Activated CD4-positive, alpha-beta T cell treated with anti-CD3 and anti-CD28 coated beads, Interleukin-2, amount 50 U/mL, for 16 hours (primary cell): ENCODE data around the gene RNF183.
"Not testable (repeated sequence)": the region's sequence is repeated elsewhere in the genome, so short reads cannot be mapped to it uniquely, and the experiment has no call there.

ENCODE experiments used
- DNase-seq: peaks from one replicate; pipeline ENCODE4 v3.0.0-alpha.2; 2020

The RNF183 gene

DNA sequence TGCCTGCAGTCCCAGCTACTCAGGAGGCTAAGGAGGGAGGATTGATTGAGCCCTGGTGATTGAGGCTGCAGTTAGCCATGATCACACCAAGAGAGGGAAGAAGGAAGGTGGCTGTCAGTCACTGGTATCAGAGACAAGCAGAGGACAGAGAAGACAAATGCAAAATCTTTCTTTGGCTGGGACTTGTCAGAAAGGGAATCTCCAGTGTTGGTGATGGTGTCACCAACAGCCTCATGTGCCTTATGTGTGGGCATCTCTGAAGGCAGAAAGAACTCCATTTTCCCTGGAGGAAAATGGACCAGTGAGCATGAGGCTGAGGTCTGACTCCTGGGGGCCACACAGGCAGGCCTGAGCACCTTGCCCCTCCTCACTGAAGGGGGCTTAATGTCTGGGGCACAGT, 12.1 kb upstream of the RNF183 start:
- DNase-seq = no peak

DNA sequence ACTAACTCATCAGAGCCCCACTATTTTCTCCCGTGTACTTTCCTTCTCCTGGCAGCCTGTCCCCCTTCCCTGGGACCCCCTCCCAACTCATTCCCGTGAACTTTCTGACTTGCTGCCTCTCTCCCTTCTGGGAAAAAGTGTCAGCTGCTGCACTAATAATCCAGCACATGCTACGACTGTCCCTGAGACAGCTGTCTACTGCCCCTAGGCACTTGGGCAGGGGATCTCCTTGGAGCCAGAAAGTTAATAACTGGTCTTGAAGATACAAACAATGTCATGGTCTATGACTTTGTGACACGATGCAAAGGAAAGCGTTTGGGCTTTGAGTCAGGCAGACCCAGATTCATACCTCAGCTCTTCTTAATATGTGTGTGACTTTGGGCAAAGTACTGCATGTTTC, 10.1 kb upstream of the RNF183 start:
- no peak for DNase-seq

DNA sequence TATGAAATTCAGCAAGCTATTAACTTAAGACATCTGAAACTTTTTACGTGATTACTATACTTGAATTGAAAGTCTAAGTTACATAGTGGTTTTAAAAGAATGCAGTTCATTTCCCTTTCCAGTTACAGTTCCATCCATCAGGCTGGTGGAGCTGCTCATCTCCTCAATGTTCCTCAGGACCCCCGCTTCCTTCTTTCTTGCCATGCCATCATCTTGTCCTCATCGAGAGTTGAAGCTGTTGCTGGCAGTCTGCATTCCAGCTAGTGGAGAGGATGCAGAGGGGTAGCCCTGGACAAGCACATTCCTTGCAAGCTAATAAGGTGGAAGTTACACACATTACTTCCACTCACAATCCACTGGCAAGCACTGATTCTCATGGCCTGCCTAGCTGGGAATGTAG, 8.8 kb upstream of the RNF183 start:
- DNase-seq = no peak

DNA sequence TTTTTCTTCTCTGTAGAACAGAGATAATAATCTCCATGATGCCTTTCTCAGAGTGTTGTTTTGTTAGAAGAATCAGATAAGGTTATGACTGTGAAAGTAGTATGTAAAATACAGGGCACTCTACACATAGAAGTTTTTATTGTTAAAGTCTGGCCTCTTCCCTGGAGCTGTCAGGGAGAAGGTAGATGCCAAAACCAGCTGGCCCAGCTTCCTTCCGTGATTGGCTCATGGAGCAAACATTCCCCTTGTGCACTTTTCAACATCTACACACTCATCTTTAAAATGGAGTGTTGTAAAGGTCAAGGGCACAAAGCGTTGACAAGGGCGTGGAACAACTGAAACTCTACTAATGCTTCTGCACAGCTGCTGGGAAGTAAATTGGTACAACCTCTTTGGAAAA, 7.4 kb upstream of the RNF183 start:
- DNase-seq = no peak

DNA sequence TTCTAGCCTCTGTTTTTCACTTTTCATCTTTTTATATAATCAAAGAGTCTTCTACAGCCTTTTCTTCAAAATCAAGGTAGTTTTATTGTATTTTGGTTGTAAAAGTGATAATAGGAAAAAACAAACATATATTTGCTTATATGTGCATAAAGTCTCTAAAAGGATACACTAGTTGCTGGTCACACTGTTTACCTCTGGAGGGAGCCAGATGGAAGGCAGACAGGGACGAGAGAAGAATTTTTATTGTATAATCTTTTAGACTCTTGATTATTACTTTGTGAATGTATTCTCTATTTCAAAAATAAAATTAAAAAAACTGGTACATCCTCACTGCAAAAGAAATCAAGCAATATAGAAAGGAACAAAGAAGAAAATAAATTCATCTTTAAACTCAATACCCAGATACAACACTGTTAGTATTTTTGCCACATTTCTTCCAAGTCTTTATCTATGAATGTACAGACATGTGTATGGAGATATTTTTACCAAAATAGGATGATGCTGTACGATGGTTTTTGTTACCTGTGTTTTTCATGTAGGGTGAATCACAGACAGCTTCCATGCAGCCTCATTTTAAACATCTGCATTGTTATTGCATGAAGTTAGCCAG, 6.1 kb upstream of the RNF183 start:
- peak; percentile 48 for DNase-seq

DNA sequence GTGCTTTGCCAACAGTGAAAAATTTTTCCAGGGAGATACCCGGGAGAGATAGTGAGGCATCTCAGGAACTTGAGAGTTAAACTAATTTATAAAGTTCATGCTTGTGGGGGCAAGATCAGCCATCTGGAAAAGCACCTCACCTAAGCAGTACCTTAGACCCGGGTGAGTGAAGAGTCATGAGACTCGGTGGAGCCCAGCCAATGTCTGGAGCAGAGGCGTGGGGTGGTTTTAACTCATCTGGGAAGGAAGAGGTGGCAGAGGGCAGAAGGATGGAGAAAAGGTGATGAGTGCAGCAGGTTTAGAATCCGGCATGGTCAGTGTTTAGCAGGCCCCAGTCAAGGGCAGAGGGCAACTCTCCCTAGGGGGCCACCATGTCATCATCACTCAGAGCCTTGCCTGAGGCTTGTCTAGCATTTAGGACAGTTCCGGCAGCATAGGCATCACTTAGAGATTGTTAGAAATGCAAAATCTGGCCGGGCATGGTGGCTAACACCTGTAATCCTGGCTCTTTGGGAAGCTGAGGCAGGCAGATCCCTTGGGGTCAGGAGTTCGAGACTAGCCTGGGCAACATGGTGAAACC, 4.3 kb upstream of the RNF183 start:
- DNase-seq = no peak

DNA sequence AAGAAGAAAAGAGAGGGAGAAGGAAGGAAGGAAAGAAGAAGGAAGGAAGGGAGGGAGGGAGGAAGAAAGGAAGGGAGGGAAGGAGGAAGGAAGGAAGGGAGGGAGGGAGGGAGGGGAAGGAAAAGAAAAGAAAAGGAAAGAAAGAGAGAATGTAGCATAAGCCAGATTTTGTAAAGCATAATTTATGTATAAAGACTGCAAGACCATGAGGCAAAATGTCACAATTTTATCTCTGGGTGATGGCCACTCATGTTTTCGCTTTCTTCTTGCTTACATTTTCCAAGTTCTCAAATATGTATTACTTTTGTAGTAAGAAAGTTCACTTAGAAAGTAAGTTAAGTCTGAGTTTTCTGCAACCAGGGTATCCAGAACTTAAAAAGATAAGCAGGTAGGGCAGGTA, 3.4 kb upstream of the RNF183 start:
- no peak for DNase-seq

DNA sequence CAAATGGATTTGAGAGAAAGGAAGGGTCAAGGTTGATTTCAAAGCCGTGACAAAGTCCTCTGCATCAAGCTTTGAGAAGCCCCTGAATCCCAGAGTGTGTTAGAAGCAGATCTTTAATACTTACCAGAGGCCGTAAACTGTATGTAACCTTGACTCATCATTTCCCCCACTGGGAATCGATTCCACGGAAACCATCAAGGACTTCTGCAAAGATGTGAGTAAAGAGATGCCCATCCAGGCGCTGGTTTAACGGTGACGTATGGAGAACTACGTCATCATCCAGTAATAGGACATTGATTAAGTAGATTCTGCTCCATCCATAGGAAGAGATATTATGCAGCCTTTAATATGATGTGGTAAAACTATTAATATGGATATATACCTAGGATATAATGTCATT, 1.6 kb downstream of the RNF183 start:
- no peak for DNase-seq

DNA sequence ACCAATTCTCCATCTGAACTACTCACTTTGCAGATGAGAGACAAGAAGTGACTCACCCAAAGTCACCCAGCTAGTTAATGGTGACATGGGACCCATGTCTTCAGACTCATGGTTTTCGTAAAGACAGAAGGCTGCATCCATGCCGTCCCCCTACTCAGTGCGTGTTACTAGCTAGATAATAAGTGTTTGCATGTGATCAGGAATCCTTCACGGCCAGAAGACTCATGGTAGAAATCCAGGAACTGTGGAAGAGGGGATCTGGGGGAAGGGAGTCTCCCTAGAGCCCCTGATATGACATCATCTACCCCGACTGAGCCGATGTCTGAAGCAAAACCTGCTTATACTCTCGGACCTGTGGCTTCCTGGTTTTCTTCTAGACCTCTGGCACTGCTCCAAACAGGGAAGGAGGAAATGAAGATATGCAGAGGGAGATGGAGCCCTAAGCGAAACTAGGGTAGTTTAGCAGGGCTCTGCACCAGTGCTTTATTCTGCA, 3.3 kb downstream of the RNF183 start:
- DNase-seq = no peak

DNA sequence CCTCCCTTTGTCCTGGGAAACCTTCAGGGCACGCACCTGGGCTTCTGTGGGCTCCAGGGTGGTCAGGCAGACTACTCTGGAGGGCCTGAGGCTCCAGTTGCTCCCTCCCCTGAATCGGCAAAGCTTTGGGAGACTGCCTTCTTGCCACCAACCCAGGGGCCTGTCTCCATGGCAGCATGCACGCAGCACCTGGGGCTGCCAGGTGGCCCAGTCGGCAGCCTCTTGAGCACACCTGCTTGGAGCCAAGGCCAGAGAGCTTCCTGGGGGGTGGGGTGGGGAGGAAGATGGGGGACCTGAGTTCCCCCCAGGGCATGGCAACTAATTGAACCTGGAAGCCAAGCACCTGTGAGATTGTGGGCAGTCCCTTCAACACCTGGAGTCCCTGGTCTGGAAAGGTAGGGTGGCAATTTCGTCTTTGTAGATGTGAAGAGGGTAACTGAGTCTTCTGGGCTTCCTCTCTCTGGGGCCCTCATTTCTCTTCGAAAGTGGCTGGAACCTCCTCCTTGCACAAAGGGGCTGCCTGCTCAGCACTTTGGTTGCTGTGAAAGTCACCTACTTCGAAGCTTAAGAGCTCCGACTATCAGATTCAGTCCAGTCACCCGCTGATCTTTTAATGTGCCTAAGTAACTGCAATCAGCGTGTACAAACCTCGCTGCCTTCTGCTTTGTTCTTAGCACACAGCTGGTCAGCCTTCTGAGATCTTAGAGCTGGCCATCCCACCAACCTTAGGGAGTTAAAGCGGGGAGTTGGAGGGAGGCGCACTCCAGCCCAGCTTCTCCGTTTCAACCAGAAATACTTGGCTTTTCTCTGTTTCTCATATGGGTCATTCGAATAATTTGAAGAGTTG, 4.0 kb downstream of the RNF183 start:
- DNase-seq = no peak

DNA sequence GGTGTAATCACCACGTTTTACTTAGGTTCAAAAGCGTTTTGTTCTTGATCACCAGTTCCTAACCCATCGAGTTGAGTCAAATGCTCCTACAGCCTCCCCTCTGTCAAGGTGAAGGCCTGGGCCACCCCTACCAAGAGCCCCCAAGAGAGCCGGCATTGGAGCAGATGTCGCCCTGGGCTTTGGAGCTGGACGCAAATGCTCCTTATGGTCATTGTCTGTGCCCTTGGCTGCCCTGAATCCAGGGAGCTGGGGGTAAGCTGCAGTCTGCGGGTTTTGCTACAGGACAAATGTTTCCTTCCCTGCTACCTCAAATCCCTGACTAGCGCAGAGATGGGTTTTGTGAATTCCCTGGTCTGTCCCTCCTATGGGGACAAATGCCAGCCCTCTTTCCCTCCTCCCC, 4.9 kb downstream of the RNF183 start:
- no peak for DNase-seq

DNA sequence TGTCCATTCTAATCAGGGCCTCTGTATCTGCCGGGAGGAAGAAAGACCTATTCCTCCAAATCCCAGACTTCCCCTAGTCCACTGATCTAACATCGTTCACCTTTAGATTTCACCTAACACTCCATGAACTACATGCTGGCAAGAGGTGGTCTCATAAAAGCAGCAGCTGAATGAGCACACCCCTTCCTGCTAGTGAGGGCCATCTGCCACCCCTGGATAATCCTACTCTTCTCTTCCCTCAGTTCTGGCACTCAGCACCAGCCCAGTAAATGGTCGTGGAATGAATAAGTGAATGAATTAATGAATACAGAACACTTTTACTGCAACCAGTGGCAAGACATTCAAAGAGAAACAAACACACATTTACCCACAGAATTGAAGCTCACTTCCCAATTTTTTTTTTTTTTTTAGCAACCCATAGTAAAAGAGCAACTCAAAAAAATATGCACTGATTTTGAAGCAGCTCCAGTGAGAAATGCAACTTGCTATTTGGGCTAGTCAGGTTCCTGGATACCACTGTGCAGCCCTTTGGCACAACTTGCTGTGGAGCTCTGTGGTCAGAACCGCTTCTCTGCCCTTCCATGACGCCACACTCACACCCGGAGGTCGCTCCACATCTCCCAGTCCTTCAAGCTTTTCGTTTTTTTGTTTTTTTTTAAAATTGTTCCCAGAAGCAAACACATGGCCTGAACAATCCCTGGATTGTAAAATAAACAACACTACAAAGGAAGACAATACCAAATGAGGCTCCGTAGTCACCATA, 6.2 kb downstream of the RNF183 start:
- no peak for DNase-seq

DNA sequence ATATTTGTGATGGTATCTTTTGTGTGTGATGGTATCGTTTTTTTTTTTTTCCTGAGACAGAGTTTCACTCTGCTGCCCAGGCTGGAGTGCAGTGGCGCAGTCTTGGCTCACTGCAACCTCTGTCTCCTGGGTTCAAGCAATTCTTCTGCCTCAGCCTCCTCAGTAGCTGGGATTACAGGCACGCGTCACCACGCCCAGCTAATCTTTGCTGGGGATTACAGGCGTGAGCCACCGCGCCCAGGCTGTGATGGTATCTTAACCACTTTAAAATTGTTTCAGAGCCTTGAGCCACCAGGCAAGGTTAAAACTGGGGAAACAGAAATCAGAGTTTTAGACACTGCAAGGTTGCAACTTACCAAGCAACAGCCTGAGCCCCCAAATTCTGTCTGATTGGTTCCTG, 6.9 kb downstream of the RNF183 start:
- not testable (repeated sequence) for DNase-seq

DNA sequence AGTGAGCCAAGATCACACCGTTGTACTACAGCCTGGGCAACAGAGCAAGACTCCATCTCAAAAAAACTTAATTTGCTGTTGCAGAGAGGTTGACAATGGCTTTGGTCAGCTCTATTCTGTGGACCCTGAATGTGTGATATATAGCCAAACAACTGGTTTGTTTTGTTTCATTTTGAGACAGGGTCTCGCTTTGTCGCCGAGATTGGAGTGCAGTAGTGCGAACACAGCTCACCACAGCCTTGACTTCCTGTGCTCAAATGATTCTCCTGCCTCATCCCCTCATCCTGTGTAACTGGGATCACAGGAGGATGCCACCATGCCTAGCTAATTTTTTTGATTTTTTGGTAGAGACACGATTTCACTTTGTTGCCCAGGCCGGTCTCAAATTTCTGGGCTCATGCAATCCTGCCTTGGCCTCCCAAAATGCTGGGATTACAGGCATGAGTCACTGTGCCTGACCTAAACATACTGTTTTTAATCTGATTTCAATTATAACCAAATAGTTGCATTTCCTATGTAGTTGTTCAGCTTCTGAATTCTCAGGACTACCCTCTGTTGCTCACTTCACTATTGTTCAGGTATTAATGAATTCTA, 9.8 kb downstream of the RNF183 start:
- DNase-seq = peak; percentile 21

DNA sequence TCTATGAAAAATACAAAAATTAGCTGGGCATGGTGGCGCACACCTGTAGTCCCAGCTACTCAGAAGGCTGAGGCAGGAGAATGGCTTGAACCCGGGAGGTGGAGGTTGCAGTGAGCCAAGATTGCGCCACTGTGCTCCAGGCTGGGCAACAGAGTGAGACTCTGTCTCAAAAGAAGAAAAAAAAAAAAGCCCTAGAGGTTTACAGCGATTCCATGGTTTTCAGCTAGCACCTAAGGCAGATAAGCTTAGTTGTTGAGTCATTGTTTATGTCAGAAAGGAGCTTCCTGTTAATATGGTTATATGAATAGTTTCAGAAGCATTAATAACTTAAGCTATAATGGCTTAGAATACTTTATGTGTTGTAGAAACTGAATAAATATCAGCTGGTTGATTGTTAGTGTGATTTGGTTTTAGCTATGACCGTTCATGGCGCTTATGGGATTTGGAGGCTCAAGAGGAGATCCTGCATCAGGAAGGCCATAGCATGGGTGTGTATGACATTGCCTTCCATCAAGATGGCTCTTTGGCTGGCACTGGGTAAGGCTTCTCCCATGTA, 13.0 kb downstream of the RNF183 start:
- DNase-seq = no peak

DNA sequence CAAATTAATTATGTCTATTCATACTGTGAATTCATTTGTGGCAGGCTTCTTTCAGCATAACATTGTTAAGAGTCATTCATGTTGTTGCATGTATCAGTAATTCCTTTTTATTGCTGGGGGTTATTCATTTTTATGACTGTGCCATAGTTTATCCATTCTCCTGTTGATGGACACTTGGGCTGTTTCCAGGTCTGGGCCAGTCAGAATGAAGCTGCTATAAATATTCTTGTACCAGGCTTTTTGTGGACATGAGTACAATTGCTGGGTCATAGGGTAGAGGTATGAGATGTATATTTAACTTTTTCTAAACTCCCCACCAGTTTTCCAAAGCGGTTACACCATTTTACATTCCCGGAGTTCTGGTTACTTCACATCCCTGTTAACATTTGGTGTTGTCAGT, 14.1 kb downstream of the RNF183 start:
- DNase-seq = no peak

DNA sequence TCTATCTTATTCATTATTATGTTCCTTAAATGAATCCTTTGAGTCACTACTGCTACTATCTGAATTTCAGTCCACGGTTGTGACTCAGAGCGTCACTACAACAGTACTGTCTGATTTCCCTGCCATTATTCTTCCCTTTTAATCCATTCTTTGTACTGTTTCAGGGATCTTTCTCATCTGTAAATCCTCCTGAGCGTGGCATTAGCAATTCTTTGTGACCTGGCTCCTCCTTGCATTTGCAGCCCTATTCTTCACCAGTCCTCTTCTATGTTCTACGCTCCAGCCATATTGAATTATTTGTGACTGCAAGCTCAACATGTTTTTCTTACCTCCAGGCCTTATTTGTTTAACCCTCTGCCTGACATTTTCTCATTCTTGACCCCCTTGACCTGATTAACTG, 21.8 kb downstream of the RNF183 start:
- DNase-seq = no peak

DNA sequence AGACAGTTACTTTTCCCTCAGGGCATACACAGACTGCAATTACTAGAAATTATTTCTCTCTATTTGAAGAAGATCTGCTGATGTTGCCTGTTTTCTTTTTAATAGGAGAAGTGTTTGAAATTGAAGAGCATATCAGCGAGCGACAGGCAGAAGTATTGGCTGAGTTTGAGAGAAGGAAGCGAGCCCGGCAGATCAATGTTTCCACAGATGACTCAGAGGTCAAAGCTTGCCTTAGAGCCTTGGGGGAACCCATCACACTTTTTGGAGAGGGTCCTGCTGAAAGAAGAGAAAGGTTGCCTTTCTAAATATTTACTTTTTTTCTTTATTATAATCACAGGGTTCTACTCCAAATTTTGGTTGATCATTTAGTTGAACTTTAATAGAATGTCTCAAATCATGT, 24.3 kb downstream of the RNF183 start:
- DNase-seq = no peak

DNA sequence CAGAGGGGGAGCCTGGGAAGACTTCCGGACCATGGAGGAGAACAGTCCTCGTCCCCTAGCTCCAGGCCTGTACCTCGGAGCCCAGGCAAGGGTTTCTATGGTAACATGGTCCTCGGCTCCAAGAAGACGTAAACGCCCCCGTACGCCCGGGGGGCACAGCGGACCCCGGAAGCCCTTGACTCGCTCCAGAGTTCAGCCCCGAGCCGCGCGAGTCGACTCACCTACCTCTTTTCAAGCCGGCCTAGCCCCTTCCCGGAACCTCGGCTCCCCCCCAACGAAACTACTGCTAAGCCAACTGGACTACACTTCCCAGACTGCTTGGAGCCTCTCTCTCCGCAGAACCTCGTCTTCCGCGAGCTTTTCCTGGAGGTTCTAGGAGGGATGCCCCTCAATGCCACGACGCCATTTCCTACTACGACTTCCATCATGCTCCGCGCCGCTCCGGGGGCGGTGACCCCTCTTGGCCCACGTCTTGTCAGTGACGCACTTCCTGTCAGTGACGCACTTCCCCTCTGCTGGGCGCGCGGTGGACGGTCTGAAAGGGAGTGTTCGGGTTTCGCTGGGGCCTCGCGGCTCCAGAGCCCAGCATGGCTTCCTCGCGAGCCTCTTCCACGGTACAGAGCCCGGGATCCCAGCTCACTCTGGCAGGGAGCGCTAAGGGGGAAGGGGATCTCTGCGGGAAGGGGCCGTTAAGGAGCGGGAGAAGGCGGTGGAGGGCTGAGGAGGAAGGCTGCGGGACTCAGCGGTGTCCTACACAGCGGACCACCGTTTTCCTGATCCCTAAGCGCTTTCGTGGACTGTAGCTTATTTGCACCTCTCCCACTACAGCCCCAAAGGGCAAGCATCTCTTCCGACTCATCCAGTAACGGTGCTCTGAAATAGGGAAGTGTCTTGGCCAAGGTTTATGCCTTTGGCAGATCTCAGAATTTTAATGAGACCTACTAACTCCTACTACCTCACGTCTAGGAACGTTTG, 27.7 kb downstream of the RNF183 start, which contains the start of the genes CDC26 and PRPF4:
CDC26 (minus strand) TSS at position 416 of the 975 bp plus-strand sequence. CDS start 3,065 bp downstream, outside the sequence.
PRPF4 (plus strand) TSS at position 502 of the 975 bp plus-strand sequence; CDS start at position 588, 86 bp downstream.
- DNase-seq = peak; percentile 97

DNA sequence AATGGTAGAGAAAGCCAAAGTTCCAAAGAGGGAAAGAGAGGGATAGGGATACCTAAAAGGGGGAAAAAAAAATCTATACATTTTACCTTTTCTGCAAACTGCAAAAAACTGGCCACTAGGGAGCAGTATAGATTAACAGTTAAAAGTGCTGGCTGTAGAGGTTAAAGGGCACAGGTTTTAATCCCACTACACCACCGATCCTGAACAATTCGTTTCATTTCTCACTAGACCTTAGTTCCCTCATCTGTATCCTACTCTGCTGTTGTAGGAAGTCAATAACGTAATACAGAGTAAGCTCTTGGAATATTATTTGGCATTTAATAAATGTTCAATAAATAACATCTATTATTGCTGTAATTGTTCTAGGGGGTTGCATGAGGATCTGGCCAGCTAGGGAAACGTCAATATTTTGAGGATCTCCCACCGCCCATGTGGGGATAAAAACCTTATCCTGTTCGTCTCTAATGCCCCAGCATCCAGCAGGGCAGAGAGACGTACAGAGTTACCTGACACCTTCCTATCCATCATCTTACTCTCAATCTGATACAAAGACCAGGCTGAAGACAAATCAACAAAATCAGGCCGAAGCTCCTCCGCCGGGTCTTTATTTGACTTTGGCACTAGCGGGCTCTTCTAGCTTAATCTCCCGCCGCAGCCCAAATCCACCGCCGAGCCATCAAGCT, 28.6 kb downstream of the RNF183 start:
- peak; percentile 70 for DNase-seq
